ENCODE measurements around the gene MICAL3. TPM values are rescaled to one million over a fixed set of nuclear protein-coding genes. Genes with fewer than 3 reads are reported as not detected.

MICAL3 gene
- total and polyA plus RNA-seq, 9 of the 15 experiments (the other 6 are each of a cell fraction or from before 2014, with no cell fraction given) = 0.53 to 32.1 (median 12.3) TPM

GRCh38 chr22:17858033-17858432 lies 166.3 kb downstream of the MICAL3 start:
- POLR2A ChIA-PET = interaction anchor here (0.6 to 1.5 kb wide), 3 partner anchors 12 to 167 kb away, joined by 3 to 4 read pairs (median 3); no protein-coding TSS in a partner anchor
- intact Hi-C loops (cut with micrococcal nuclease) = no loop called here

GRCh38 chr22:17855572-17856290 lies 168.6 kb downstream of the MICAL3 start:
- TF ChIP-seq TBL1XR1 (IDR thresholded peaks at IDR 0.05; ENCODE audit: low read length in 2 of 2) = no peak
- no peak for TF ChIP-seq ZNF639 (CRISPR knock-in tag; conservative IDR thresholded peaks at IDR 0.05 in 1 of 2, IDR thresholded peaks at IDR 0.05 in 1 of 2)
- TF ChIP-seq THRAP3 (IDR thresholded peaks at IDR 0.05; ENCODE audit: borderline replicate concordance) = no peak
- no peak for TF ChIP-seq JUND (IDR thresholded peaks at IDR 0.05; ENCODE audit: borderline replicate concordance, low read depth, low read length)
- TF ChIP-seq JUND (tag; IDR thresholded peaks at IDR 0.05; ENCODE audit: borderline replicate concordance, low read depth, low read length) = no peak
- TF ChIP-seq HMG20B (CRISPR knock-in tag; IDR thresholded peaks at IDR 0.05) = no peak
- no peak for TF ChIP-seq NKRF (IDR thresholded peaks at IDR 0.05; ENCODE audit: borderline replicate concordance)
- Histone ChIP-seq H3K9me1 (ENCODE audit: control insufficient read depth, insufficient read depth, low read length) (no peaks in the 10 kb centered on the region), H3K4me2 (ENCODE audit: insufficient read depth, low read length) (no peak overlapping the region), H3K36me3 (ENCODE audit: control insufficient read depth, insufficient read depth, low read length) (no peaks in the 10 kb centered on the region; the same call in 2 of the 3 replicates), H4K20me1 (replicated peaks; ENCODE audit: control insufficient read depth, insufficient read depth, low read length) (peaks cover 10% of the 10 kb centered on the region), H3K9ac (ENCODE audit: insufficient read depth in 1 of 2, low read depth in 2 of 2, low read length in 2 of 2) (no peak overlapping the region), H3K27ac (ENCODE audit: extremely low read depth, low read depth, low read length) (no peak overlapping the region), H3K4me3 (no peak overlapping the region), H3K79me2 (ENCODE audit: control insufficient read depth, insufficient read depth, low read length) (no peaks in the 10 kb centered on the region), H3K4me1 (replicated peaks in 1 of 2; ENCODE audit: control insufficient read depth in 2 of 2, insufficient read depth in 2 of 2, low read length in 2 of 2) (peaks cover 0 to 5% of the 10 kb centered on the region in 2 experiments; a peak in 3 of 5 replicates), H3K27me3 (ENCODE audit: control insufficient read depth in 2 of 2, insufficient read depth in 2 of 2, low read length in 2 of 2) (no peaks in the 10 kb centered on the region), H3K9me3 (replicated peaks; ENCODE audit: control insufficient read depth, insufficient read depth, low read depth, low read length) (no peaks in the 10 kb centered on the region), H2AFZ (ENCODE audit: low read depth, low read length) (no peak overlapping the region)
- ChIA-PET CTCF (ENCODE audit: low intra/inter-chr PET ratio) (no interaction called here), POLR2A (interaction anchor here (0.7 kb wide), 1 partner anchor 9 kb away, joined by 3 read pairs; no protein-coding TSS in a partner anchor)
- intact Hi-C loops (cut with micrococcal nuclease) = no loop called here
- DNase-seq (ENCODE audit: extremely low read depth in 1 of 4, low spot score in 3 of 4) = no peak
- no peak for FAIRE-seq
- no TSS peak for BruUV-seq (replicated peaks)
- ATAC-seq = peak; percentile 11; the same call in 1 of the 3 replicates
- 82% methylated on average over 13 of the region's 13 CpGs for WGBS (ENCODE audit: insufficient coverage, low coverage, missing lambda C conversion rate)
- in situ Hi-C loops (cut with MboI) = no loop called here

More at GRCh38 chr22:17858033-17858432, 166.3 kb downstream of the MICAL3 start:
- Histone ChIP-seq H2AFZ (ENCODE audit: low read depth, low read length) (no peak overlapping the region), H3K9me1 (ENCODE audit: control insufficient read depth, insufficient read depth, low read length) (no peaks in the 10 kb centered on the region), H3K4me2 (ENCODE audit: insufficient read depth, low read length) (no peak overlapping the region), H3K79me2 (ENCODE audit: control insufficient read depth, insufficient read depth, low read length) (no peaks in the 10 kb centered on the region), H3K27ac (ENCODE audit: extremely low read depth, low read depth, low read length) (no peak overlapping the region), H4K20me1 (replicated peaks; ENCODE audit: control insufficient read depth, insufficient read depth, low read length) (peaks cover 10% of the 10 kb centered on the region), H3K27me3 (ENCODE audit: control insufficient read depth in 2 of 2, insufficient read depth in 2 of 2, low read length in 2 of 2) (no peaks in the 10 kb centered on the region), H3K36me3 (ENCODE audit: control insufficient read depth, insufficient read depth, low read length) (no peaks in the 10 kb centered on the region; the same call in 2 of the 3 replicates), H3K4me1 (replicated peaks in 1 of 2; ENCODE audit: control insufficient read depth in 2 of 2, insufficient read depth in 2 of 2, low read length in 2 of 2) (peaks cover 0 to 5% of the 10 kb centered on the region in 2 experiments; a peak in 3 of 5 replicates), H3K4me3 (no peak overlapping the region), H3K9me3 (replicated peaks; ENCODE audit: control insufficient read depth, insufficient read depth, low read depth, low read length) (no peaks in the 10 kb centered on the region), H3K9ac (ENCODE audit: insufficient read depth in 1 of 2, low read depth in 2 of 2, low read length in 2 of 2) (no peak overlapping the region; a peak in 1 of 4 replicates)
- BruUV-seq (replicated peaks) = no TSS peak
- in situ Hi-C loops (cut with MboI) = no loop called here
- CTCF ChIA-PET (ENCODE audit: low intra/inter-chr PET ratio) = no interaction called here
- no peak for ATAC-seq
- TF ChIP-seq NR2C1 (IDR thresholded peaks at IDR 0.05) (peak; percentile 38; the same call in 1 of the 2 replicates), NR2C1 (tag; IDR thresholded peaks at IDR 0.05) (peak; percentile 59; the same call in 1 of the 2 replicates), SIN3B (IDR thresholded peaks at IDR 0.05; ENCODE audit: low read depth) (no peak)
- no peak for DNase-seq (ENCODE audit: extremely low read depth in 1 of 4, low spot score in 3 of 4)
- FAIRE-seq = no peak
- 83% methylated on average over 11 of the region's 11 CpGs for WGBS (ENCODE audit: insufficient coverage, low coverage, missing lambda C conversion rate)

Measured in K562 (cell line).